GM12878 (cell line): ENCODE data around the gene CATSPERZ.

Experiments used
- ATF7 ChIP-seq: fragments of 450-650 bp; IDR thresholded peaks from 2 replicates; pipeline ENCODE4 v1.6.1; 2016; ENCODE audit warnings: low read depth, mild to moderate bottlenecking
- CEBPB ChIP-seq, 2 experiments: fragments of 150-350 bp in 1 of 2; IDR thresholded peaks; 2 replicates each; pipeline ENCODE4 v1.6.1; 2012 to 2014; ENCODE audit warnings: low read depth in 2 of 2, low read length in 2 of 2, borderline replicate concordance in 1 of 2, inconsistent platforms in 1 of 2
- CREB1 ChIP-seq: IDR thresholded peaks from 2 replicates; pipeline ENCODE4 v1.6.1; 2012; ENCODE audit warnings: low read depth, mild to moderate bottlenecking, inconsistent platforms
- EZH2 ChIP-seq: IDR thresholded peaks from 2 replicates; pipeline ENCODE4 v1.6.1; 2012; ENCODE audit warnings: low read depth, mild to moderate bottlenecking, control low read depth, inconsistent platforms, low read length, borderline replicate concordance; ENCODE audit not compliant: control insufficient read depth
- FOXM1 ChIP-seq: IDR thresholded peaks from 2 replicates; pipeline ENCODE4 v1.6.1; 2012; ENCODE audit warnings: low read depth, mild to moderate bottlenecking, inconsistent platforms, low read length, moderate library complexity
- HCFC1 ChIP-seq: fragments of 150-350 bp; IDR thresholded peaks from 2 replicates; pipeline ENCODE4 v1.6.1; 2014; ENCODE audit warnings: low read length
- NR2C2 ChIP-seq: IDR thresholded peaks from 2 replicates; pipeline ENCODE4 v1.6.1; 2011; ENCODE audit warnings: borderline replicate concordance, low read depth; ENCODE audit not compliant: control insufficient read depth, insufficient read length
- PAX8 ChIP-seq: fragments of 450-650 bp; IDR thresholded peaks from 2 replicates; pipeline ENCODE4 v1.6.1; 2017; ENCODE audit warnings: mild to moderate bottlenecking, moderate library complexity
- POLR2AphosphoS5 ChIP-seq: IDR thresholded peaks from 2 replicates; pipeline ENCODE4 v1.6.1; 2011; ENCODE audit warnings: mild to moderate bottlenecking, low read length, inconsistent platforms
- ZNF207 ChIP-seq: fragments of 450-650 bp; IDR thresholded peaks from 2 replicates; pipeline ENCODE4 v1.6.1; 2014; ENCODE audit warnings: antibody characterized with exemption, mild to moderate bottlenecking, borderline replicate concordance
- ZSCAN29 ChIP-seq: fragments of 450-650 bp; IDR thresholded peaks from 2 replicates; pipeline ENCODE4 v1.6.1; 2017; ENCODE audit warnings: mild to moderate bottlenecking, moderate library complexity
- TF ChIP-seq, protein P1 (sequence below): fragments of 450-650 bp; IDR thresholded peaks from 2 replicates; pipeline ENCODE4 v1.6.1; 2018; ENCODE audit warnings: mild to moderate bottlenecking, low read depth, moderate library complexity; ENCODE audit not compliant: partially characterized antibody
- TF ChIP-seq, protein P2 (sequence below), 3 experiments: IDR thresholded peaks in 2 of 3; conservative IDR thresholded peaks in 1 of 3; 2 replicates each; pipeline ENCODE4 v1.5.1; 2011; ENCODE audit warnings: low read depth in 3 of 3, low read length in 3 of 3, mild to moderate bottlenecking in 3 of 3, control low read depth in 2 of 3, moderate library complexity in 2 of 3, inconsistent platforms in 1 of 3, mixed read lengths in 1 of 3; ENCODE audit not compliant: control insufficient read depth in 2 of 3, insufficient read depth in 1 of 3; ENCODE audit errors: extremely low read depth in 1 of 3

DNA sequence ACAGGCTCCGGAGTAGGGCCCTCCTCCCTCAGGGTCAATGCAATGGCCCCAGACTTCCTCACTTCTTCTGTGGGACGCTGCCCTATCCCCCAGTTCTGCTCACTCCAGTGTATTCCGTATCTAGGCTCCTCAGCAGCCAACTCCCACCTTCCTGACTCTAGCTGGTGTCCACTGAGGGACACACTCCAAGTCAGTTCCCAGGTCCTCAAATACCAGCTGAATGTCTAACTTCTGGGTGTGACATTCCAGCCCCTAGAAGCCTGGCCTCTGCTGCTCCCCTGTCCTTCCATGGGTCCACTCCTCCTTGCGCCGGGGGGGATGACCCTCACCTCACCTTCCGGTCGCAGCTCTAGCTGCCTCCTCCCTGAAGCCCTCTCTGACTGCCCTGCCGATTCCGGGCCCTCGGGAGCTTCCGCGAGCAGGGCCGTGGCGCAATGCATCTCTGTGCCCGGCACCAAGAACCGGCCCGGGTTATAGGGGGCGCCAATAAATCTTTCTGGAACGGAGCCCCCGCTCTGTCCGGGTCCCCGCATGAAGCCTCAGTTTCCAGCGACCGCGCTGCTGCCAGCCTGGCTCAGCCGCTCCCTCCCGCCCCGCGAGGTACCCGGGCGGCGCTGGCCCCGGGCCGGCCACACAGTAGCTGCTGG, 31.1 kb upstream of the CATSPERZ start:
- TF ChIP-seq, protein P1, sequence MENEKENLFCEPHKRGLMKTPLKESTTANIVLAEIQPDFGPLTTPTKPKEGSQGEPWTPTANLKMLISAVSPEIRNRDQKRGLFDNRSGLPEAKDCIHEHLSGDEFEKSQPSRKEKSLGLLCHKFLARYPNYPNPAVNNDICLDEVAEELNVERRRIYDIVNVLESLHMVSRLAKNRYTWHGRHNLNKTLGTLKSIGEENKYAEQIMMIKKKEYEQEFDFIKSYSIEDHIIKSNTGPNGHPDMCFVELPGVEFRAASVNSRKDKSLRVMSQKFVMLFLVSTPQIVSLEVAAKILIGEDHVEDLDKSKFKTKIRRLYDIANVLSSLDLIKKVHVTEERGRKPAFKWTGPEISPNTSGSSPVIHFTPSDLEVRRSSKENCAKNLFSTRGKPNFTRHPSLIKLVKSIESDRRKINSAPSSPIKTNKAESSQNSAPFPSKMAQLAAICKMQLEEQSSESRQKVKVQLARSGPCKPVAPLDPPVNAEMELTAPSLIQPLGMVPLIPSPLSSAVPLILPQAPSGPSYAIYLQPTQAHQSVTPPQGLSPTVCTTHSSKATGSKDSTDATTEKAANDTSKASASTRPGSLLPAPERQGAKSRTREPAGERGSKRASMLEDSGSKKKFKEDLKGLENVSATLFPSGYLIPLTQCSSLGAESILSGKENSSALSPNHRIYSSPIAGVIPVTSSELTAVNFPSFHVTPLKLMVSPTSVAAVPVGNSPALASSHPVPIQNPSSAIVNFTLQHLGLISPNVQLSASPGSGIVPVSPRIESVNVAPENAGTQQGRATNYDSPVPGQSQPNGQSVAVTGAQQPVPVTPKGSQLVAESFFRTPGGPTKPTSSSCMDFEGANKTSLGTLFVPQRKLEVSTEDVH = no peak
- TF ChIP-seq, protein P2, sequence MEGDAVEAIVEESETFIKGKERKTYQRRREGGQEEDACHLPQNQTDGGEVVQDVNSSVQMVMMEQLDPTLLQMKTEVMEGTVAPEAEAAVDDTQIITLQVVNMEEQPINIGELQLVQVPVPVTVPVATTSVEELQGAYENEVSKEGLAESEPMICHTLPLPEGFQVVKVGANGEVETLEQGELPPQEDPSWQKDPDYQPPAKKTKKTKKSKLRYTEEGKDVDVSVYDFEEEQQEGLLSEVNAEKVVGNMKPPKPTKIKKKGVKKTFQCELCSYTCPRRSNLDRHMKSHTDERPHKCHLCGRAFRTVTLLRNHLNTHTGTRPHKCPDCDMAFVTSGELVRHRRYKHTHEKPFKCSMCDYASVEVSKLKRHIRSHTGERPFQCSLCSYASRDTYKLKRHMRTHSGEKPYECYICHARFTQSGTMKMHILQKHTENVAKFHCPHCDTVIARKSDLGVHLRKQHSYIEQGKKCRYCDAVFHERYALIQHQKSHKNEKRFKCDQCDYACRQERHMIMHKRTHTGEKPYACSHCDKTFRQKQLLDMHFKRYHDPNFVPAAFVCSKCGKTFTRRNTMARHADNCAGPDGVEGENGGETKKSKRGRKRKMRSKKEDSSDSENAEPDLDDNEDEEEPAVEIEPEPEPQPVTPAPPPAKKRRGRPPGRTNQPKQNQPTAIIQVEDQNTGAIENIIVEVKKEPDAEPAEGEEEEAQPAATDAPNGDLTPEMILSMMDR (IDR thresholded peaks at IDR 0.05 in 2 of 3, conservative IDR thresholded peaks at IDR 0.05 in 1 of 3; ENCODE audit: control insufficient read depth in 2 of 3, extremely low read depth in 1 of 3, insufficient read depth in 1 of 3, low read depth in 3 of 3, low read length in 3 of 3) = 0 out of 6 replicates have a peak, but pooled peaks of 2 of the 3 experiments have one; percentile 3 to 6
- no peak for TF ChIP-seq FOXM1
- TF ChIP-seq ZNF207 = no peak
- TF ChIP-seq NR2C2 = no peak
- TF ChIP-seq CEBPB (IDR thresholded peaks at IDR 0.05; ENCODE audit: borderline replicate concordance in 1 of 2, low read depth in 2 of 2, low read length in 2 of 2) = no peak
- TF ChIP-seq PAX8 = no peak
- no peak; the same call in 1 of the 2 replicates for TF ChIP-seq ATF7
- no peak for TF ChIP-seq ZSCAN29
- TF ChIP-seq EZH2 = no peak
- TF ChIP-seq HCFC1 = no peak
- no peak for TF ChIP-seq CREB1
- no peak for TF ChIP-seq POLR2AphosphoS5
